Spleen (tissue), 7 donors: Measurements from ENCODE around the gene APOE.

ENCODE experiments used
- CTCF ChIP-seq, 11 experiments: fragments of 200-600 bp in 7 of 11; fragments of 450-650 bp in 4 of 11; sonication (generic) in 4 of 11; IDR thresholded peaks in 8 of 11; conservative IDR thresholded peaks in 3 of 11; 1 replicate in 7 of 11; 2 replicates in 4 of 11; pipeline versions ENCODE4 v1.4.0 to v1.8.0; 2016 to 2021; ENCODE audit warnings: antibody characterized with exemption in 11 of 11, inconsistent platforms in 4 of 11, mild to moderate bottlenecking in 1 of 11
- POLR2A ChIP-seq, 3 donors: fragments of 450-650 bp; IDR thresholded peaks; one replicate each; pipeline ENCODE4 v1.5.1; 2017; ENCODE audit warnings: antibody characterized with exemption in 3 of 3, mild to moderate bottlenecking in 1 of 3
- POLR2AphosphoS5 ChIP-seq, 3 donors: sonication (generic); formaldehyde crosslinking; IDR thresholded peaks; one replicate each; pipeline ENCODE4 v1.5.1; 2017; ENCODE audit warnings: antibody characterized with exemption in 3 of 3
- donor health status: DM: no; HTN: no; CAD: no; lungs with moderate emphysema.
- donor health status: DM: no; HTN: no; CAD: no.
- donor health status: DM: no; HTN: no; CAD: no.

GRCh38 chr19:44948237-44948636 lies 42.6 kb downstream of the APOE start:
- TF ChIP-seq CTCF (IDR thresholded peaks at IDR 0.05 in 8 of 11, conservative IDR thresholded peaks at IDR 0.05 in 3 of 11) (no peak), POLR2A (IDR thresholded peaks at IDR 0.05) (no peak), POLR2AphosphoS5 (IDR thresholded peaks at IDR 0.05) (no peak)
